MCF 10A (cell line): Measurements from ENCODE around the gene MAGED2. TPM values are rescaled to one million over a fixed set of nuclear protein-coding genes. Genes with fewer than 3 reads are reported as not detected.

Experiments
- BruUV-seq: library from RNA; stranded (reverse); fragments of 400-500 nt; replicated peaks from 2 replicates; lab custom pipeline; 2021; lab: Mats Ljungman, UMichigan
- CTCF ChIA-PET: fragments of 300-600 bp; sonication (Branson Sonifier 250); formaldehyde crosslinking; extraction: SDS; loops from one replicate; lab custom pipeline; 2021; ENCODE audit warnings: antibody characterized with exemption, inconsistent platforms; lab: Yijun Ruan, JAX
- POLR2A ChIA-PET: fragments of 300-600, 350-650 bp; sonication (Branson Sonifier 250); formaldehyde crosslinking; extraction: SDS; loops from one replicate; lab custom pipeline; 2020; ENCODE audit warnings: antibody characterized with exemption, inconsistent platforms; lab: Yijun Ruan, JAX
- DNase-seq: peaks from one replicate; pipeline ENCODE4 v3.0.0-alpha.2; 2018; ENCODE audit not compliant: unreplicated experiment
- H3K27ac Mint-ChIP-seq: one replicate; pipeline ENCODE4 v1.8.0; 2022; ENCODE audit warnings: mild to moderate bottlenecking, low read depth, mixed read lengths; ENCODE audit not compliant: unreplicated experiment
- H3K27me3 Mint-ChIP-seq: one replicate; pipeline ENCODE4 v1.8.0; 2022; ENCODE audit warnings: mixed read lengths; ENCODE audit not compliant: insufficient read depth, unreplicated experiment
- H3K36me3 Mint-ChIP-seq: one replicate; pipeline ENCODE4 v1.8.0; 2022; ENCODE audit warnings: mild to moderate bottlenecking, moderate library complexity, mixed read lengths; ENCODE audit not compliant: insufficient read depth, unreplicated experiment
- H3K4me1 Mint-ChIP-seq: one replicate; pipeline ENCODE4 v1.8.0; 2022; ENCODE audit warnings: mixed read lengths; ENCODE audit not compliant: insufficient read depth, unreplicated experiment
- H3K4me3 Mint-ChIP-seq: one replicate; pipeline ENCODE4 v1.8.0; 2022; ENCODE audit warnings: mild to moderate bottlenecking, moderate library complexity, mixed read lengths; ENCODE audit not compliant: unreplicated experiment
- H3K9me3 Mint-ChIP-seq: one replicate; pipeline ENCODE4 v1.8.0; 2022; ENCODE audit warnings: mixed read lengths; ENCODE audit not compliant: unreplicated experiment
- CTCF ChIP-seq: fragments of 200-600 bp; IDR thresholded peaks from one replicate; pipeline ENCODE4 v1.8.0; 2022; ENCODE audit warnings: antibody characterized with exemption, mild to moderate bottlenecking; ENCODE audit not compliant: unreplicated experiment
- intact Hi-C: fragments of 100-400 bp; cut with micrococcal nuclease; formaldehyde crosslinking; loops from 2 replicates; pipeline ENCODE4 v1.14.1; 2022
- total RNA-seq: library from RNA; stranded (reverse); gene quantifications from 2 replicates; pipeline ENCODE4 v1.2.3, GENCODE V29; 2022

Gene MAGED2
- total RNA-seq, 1 experiment from 2014 or later = 34.3 TPM

GRCh38 chrX:54794028-54794427 is 13.5 kb upstream of the MAGED2 start:
- H3K4me1 Mint-ChIP-seq = no peaks in the 10 kb centered on the region
- no TSS peak for BruUV-seq
- no peak for TF ChIP-seq CTCF
- peaks cover 69% of the 10 kb centered on the region for H3K27me3 Mint-ChIP-seq
- POLR2A ChIA-PET = interaction anchor here (1.1 kb wide), 1 partner anchor 15 kb away, joined by 3 read pairs; no protein-coding TSS in a partner anchor
- H3K9me3 Mint-ChIP-seq = no peaks in the 10 kb centered on the region
- CTCF ChIA-PET = interaction anchor here (0.5 kb wide), 1 partner anchor 743 kb away, joined by 3 read pairs; no protein-coding TSS in a partner anchor
- no peaks in the 10 kb centered on the region for H3K36me3 Mint-ChIP-seq
- no peak for DNase-seq
- intact Hi-C loops = no loop called here
- no peak overlapping the region for H3K27ac Mint-ChIP-seq
- H3K4me3 Mint-ChIP-seq = no peak overlapping the region

GRCh38 chrX:54794795-54795194 is 12.8 kb upstream of the MAGED2 start:
- Mint-ChIP-seq H3K4me1 (no peaks in the 10 kb centered on the region), H3K4me3 (no peak overlapping the region), H3K36me3 (no peaks in the 10 kb centered on the region), H3K27ac (no peak overlapping the region), H3K27me3 (peaks cover 76% of the 10 kb centered on the region), H3K9me3 (no peaks in the 10 kb centered on the region)
- no peak for DNase-seq
- ChIA-PET POLR2A (interaction anchor here (0.6 kb wide), 1 partner anchor 23 kb away, joined by 3 read pairs; no protein-coding TSS in a partner anchor), CTCF (no interaction called here)
- TF ChIP-seq CTCF = no peak
- no TSS peak for BruUV-seq
- intact Hi-C loops = no loop called here

- no peaks in the 10 kb centered on the region for H3K9me3 Mint-ChIP-seq
- intact Hi-C loops = no loop called here
- TF ChIP-seq CTCF = no peak
- no peak within 1 kb of the TSS for H3K4me3 Mint-ChIP-seq
- H3K36me3 Mint-ChIP-seq = no peaks in the 10 kb centered on the region
- CTCF ChIA-PET = interaction anchor here (0.6 to 0.9 kb wide), 3 partner anchors 14 to 251 kb away, joined by 3 read pairs; no protein-coding TSS in a partner anchor
- no TSS peak for BruUV-seq
- no peak within 1 kb of the TSS for H3K27ac Mint-ChIP-seq
- POLR2A ChIA-PET = interaction anchor here (0.9 kb wide), 1 partner anchor 202 kb away, joined by 3 read pairs; the partner anchor contains the start of gene APEX2
- DNase-seq = no peak
- H3K4me1 Mint-ChIP-seq = no peaks in the 10 kb centered on the region
- H3K27me3 Mint-ChIP-seq = peaks cover 87% of the 10 kb centered on the region
Observed at GRCh38 chrX:54798137-54798536, 9.4 kb upstream of the MAGED2 start, which contains the start of gene ITIH6. Gene ITIH6, minus strand, starts transcription at chrX:54798255. Its CDS starts 45 bp downstream, at chrX:54798210.

- no peaks in the 10 kb centered on the region for H3K9me3 Mint-ChIP-seq
- TF ChIP-seq CTCF = no peak
- no peaks in the 10 kb centered on the region for H3K36me3 Mint-ChIP-seq
- intact Hi-C loops = no loop called here
- H3K4me1 Mint-ChIP-seq = no peaks in the 10 kb centered on the region
- ChIA-PET POLR2A (interaction anchor here (0.6 kb wide), 2 partner anchors 8 to 965 kb away, joined by 3 to 4 read pairs; partner anchors contain the start of gene MAGED2), CTCF (interaction anchor here (0.5 kb wide), 1 partner anchor 662 kb away, joined by 3 read pairs; no protein-coding TSS in a partner anchor)
- H3K27me3 Mint-ChIP-seq = peaks cover 87% of the 10 kb centered on the region
- no peak overlapping the region for H3K27ac Mint-ChIP-seq
- no TSS peak for BruUV-seq
- no peak overlapping the region for H3K4me3 Mint-ChIP-seq
- DNase-seq = no peak
Observed at GRCh38 chrX:54799046-54799445, 8.5 kb upstream of the MAGED2 start.
